OCI-LY3 (cell line): ENCODE measurements around the gene SMYD3.

Experiments used
- H2AFZ ChIP-seq: fragments of 200-600, 300-600 bp; shearing (Covaris generic); 2 replicates; pipeline ENCODE4 v1.6.0; 2014; ENCODE audit warnings: antibody characterized with exemption, low read depth, low read length
- H3K27ac ChIP-seq: fragments of 200-600, 300-600 bp; sonication (generic); 2 replicates; pipeline ENCODE4 v1.5.1; 2014; ENCODE audit warnings: mild to moderate bottlenecking, low read length, moderate library complexity, mixed read lengths
- H3K27me3 ChIP-seq: fragments of 200-600, 300-600 bp; sonication (generic); 2 replicates; pipeline ENCODE4 v1.6.1; 2014; ENCODE audit warnings: low read depth, low read length, mixed read lengths
- H3K36me3 ChIP-seq: fragments of 200-600, 300-600 bp; sonication (generic); replicated peaks from 2 replicates; pipeline ENCODE3; 2014; ENCODE audit warnings: low read depth, low read length, mixed read lengths
- H3K4me1 ChIP-seq: fragments of 300-600, 200-600 bp; sonication (generic); 2 replicates; pipeline ENCODE4 v1.6.1; 2014; ENCODE audit warnings: low read length, mixed read lengths
- H3K4me2 ChIP-seq: fragments of 200-600, 300-600 bp; sonication (generic); 2 replicates; pipeline ENCODE4 v1.6.1; 2014; ENCODE audit warnings: low read length, mixed read lengths
- H3K4me3 ChIP-seq: fragments of 300-600, 200-600 bp; sonication (generic); 2 replicates; pipeline ENCODE4 v1.5.1; 2014; ENCODE audit warnings: antibody characterized with exemption, mild to moderate bottlenecking, low read length, moderate library complexity
- H3K79me2 ChIP-seq: fragments of 300-600, 200-600 bp; shearing (Covaris generic); 2 replicates; pipeline ENCODE4 v1.6.1; 2014; ENCODE audit warnings: mild to moderate bottlenecking, low read length, mixed read lengths
- H3K9ac ChIP-seq: fragments of 300-600, 200-600 bp; shearing (Covaris generic); 2 replicates; pipeline ENCODE4 v1.6.0; 2014; ENCODE audit warnings: mild to moderate bottlenecking, low read length, moderate library complexity
- H3K9me3 ChIP-seq: fragments of 200-600, 300-600 bp; shearing (Covaris generic); 2 replicates; pipeline ENCODE4 v1.6.1; 2014; ENCODE audit warnings: low read length, mixed read lengths; ENCODE audit not compliant: insufficient read depth
- H4K20me1 ChIP-seq: fragments of 200-600, 300-600 bp; sonication (generic); 2 replicates; pipeline ENCODE4 v1.6.1; 2016; ENCODE audit warnings: low read length, mixed read lengths; ENCODE audit not compliant: insufficient read depth
- CTCF ChIP-seq: fragments of 200-600, 300-600 bp; sonication (generic); IDR thresholded peaks from 2 replicates; pipeline ENCODE4 v1.5.1; 2014; ENCODE audit warnings: antibody characterized with exemption, low read length, low read depth
- EZH2phosphoT487 ChIP-seq: fragments of 200-600 bp; shearing (Covaris generic); IDR thresholded peaks from 2 replicates; pipeline ENCODE4 v1.6.1; 2018; ENCODE audit warnings: antibody characterized with exemption, mixed run types, low read depth

SMYD3 gene

GRCh38 chr1:245788886-245789285, 718.2 kb downstream of the SMYD3 start:
- Histone ChIP-seq H2AFZ (no peak overlapping the region), H3K36me3 (no peaks in the 10 kb centered on the region), H3K9ac (no peak overlapping the region), H3K4me1 (no peaks in the 10 kb centered on the region), H3K4me2 (no peak overlapping the region), H3K79me2 (no peaks in the 10 kb centered on the region), H3K9me3 (no peaks in the 10 kb centered on the region), H4K20me1 (no peaks in the 10 kb centered on the region), H3K27ac (no peak overlapping the region), H3K27me3 (no peaks in the 10 kb centered on the region), H3K4me3 (no peak overlapping the region)
- TF ChIP-seq CTCF, result no peak
- TF ChIP-seq EZH2phosphoT487, result no peak

- Histone ChIP-seq H4K20me1 (no peaks in the 10 kb centered on the region), H2AFZ (no peak overlapping the region), H3K4me2 (no peak overlapping the region), H3K36me3 (no peaks in the 10 kb centered on the region), H3K79me2 (no peaks in the 10 kb centered on the region), H3K27me3 (no peaks in the 10 kb centered on the region), H3K9ac (no peak overlapping the region), H3K4me3 (no peak overlapping the region), H3K27ac (no peak overlapping the region), H3K4me1 (no peaks in the 10 kb centered on the region), H3K9me3 (no peaks in the 10 kb centered on the region)
- TF ChIP-seq EZH2phosphoT487 (no peak), CTCF (no peak)
Measured at GRCh38 chr1:245788269-245788668, 718.8 kb downstream of the SMYD3 start.

GRCh38 chr1:245786948-245787347, 720.1 kb downstream of the SMYD3 start:
- Histone ChIP-seq H3K27me3 (no peaks in the 10 kb centered on the region), H3K79me2 (no peaks in the 10 kb centered on the region), H3K36me3 (no peaks in the 10 kb centered on the region), H3K4me2 (no peak overlapping the region), H3K9me3 (no peaks in the 10 kb centered on the region), H4K20me1 (no peaks in the 10 kb centered on the region), H2AFZ (no peak overlapping the region), H3K27ac (no peak overlapping the region), H3K4me1 (no peaks in the 10 kb centered on the region), H3K4me3 (no peak overlapping the region), H3K9ac (no peak overlapping the region)
- TF ChIP-seq CTCF (no peak), EZH2phosphoT487 (no peak)

- Histone ChIP-seq H3K79me2 (no peaks in the 10 kb centered on the region), H4K20me1 (no peaks in the 10 kb centered on the region), H3K9ac (no peak overlapping the region), H3K4me1 (no peaks in the 10 kb centered on the region), H3K27ac (no peak overlapping the region), H3K27me3 (no peaks in the 10 kb centered on the region), H2AFZ (no peak overlapping the region), H3K4me2 (no peak overlapping the region), H3K36me3 (no peaks in the 10 kb centered on the region), H3K4me3 (no peak overlapping the region), H3K9me3 (peaks cover 5% of the 10 kb centered on the region; the same call in 1 of the 2 replicates)
- TF ChIP-seq EZH2phosphoT487 (no peak), CTCF (no peak)
Measured at GRCh38 chr1:245779797-245780755, 727.0 kb downstream of the SMYD3 start.
